Measurements from ENCODE around the gene CAMSAP3. TPM values are rescaled to one million over a fixed set of nuclear protein-coding genes. Genes with fewer than 3 reads are reported as not detected.
A peak's percentile ranks its signal among the peaks of the same experiment; 100 is the strongest.

Gene CAMSAP3
- polyA plus RNA-seq, 1 of the 3 experiments (the other 2 are of a cell fraction): 0.08 TPM

GRCh38 chr19:7637374-7638256 is 42.0 kb downstream of the CAMSAP3 start:
- TF ChIP-seq GATA2 (CRISPR knock-in tag; IDR thresholded peaks at IDR 0.05) (no peak), USF2 (IDR thresholded peaks at IDR 0.05; ENCODE audit: borderline replicate concordance, low read depth, low read length) (no peak), FOSL2 (IDR thresholded peaks at IDR 0.05; ENCODE audit: borderline replicate concordance, low read depth) (no peak)
- Histone ChIP-seq H2AFZ (ENCODE audit: low read depth) (no peak overlapping the region), H3K4me3 (ENCODE audit: low read depth in 2 of 2, low read length in 1 of 2) (peak overlapping the region in 1 of 2 experiments; percentile 21; a peak in 1 of 4 replicates), H3K9me3 (no peaks in the 10 kb centered on the region), H3K27ac (ENCODE audit: low read depth in 2 of 2, low read length in 1 of 2) (no peak overlapping the region), H4K20me1 (ENCODE audit: insufficient read depth) (no peaks in the 10 kb centered on the region), H3K36me3 (replicated peaks in 1 of 2; ENCODE audit: control insufficient read depth in 1 of 2, insufficient read depth in 2 of 2, low read length in 1 of 2) (no peaks in the 10 kb centered on the region), H3K9ac (no peak overlapping the region), H3K9me2 (no peaks in the 10 kb centered on the region), H3K4me2 (no peak overlapping the region), H3F3A (replicated peaks; ENCODE audit: insufficient read depth) (peaks cover 4% of the 10 kb centered on the region), H3K79me2 (ENCODE audit: insufficient read depth) (no peaks in the 10 kb centered on the region), H3K27me3 (ENCODE audit: insufficient read depth) (peaks cover 37% of the 10 kb centered on the region), H3K4me1 (ENCODE audit: control insufficient read depth in 1 of 2, insufficient read depth in 2 of 2, low read depth in 1 of 2, low read length in 1 of 2) (peaks cover 0 to 4% of the 10 kb centered on the region in 2 experiments; a peak in 1 of 4 replicates)
- no peak for DNase-seq
- ChIA-PET POLR2A (no interaction called here), CTCF (interaction anchor here (1.2 to 2.7 kb wide), 4 partner anchors 14 to 162 kb away, joined by 3 to 14 read pairs (median 8); partner anchors contain the start of gene TRAPPC5)
- WGBS (ENCODE audit: low lambda C conversion rate): 37% methylated on average over 12 of the region's 30 CpGs

GRCh38 chr19:7638802-7639465 is 43.3 kb downstream of the CAMSAP3 start:
- no peaks in the 10 kb centered on the region for H4K20me1 ChIP-seq (ENCODE audit: insufficient read depth)
- peaks cover 4% of the 10 kb centered on the region for H3F3A ChIP-seq (replicated peaks; ENCODE audit: insufficient read depth)
- POLR2A ChIA-PET: no interaction called here
- H3K9me3 ChIP-seq: no peaks in the 10 kb centered on the region
- H3K9ac ChIP-seq: no peak overlapping the region
- no peak for DNase-seq
- H3K36me3 ChIP-seq (replicated peaks in 1 of 2; ENCODE audit: control insufficient read depth in 1 of 2, insufficient read depth in 2 of 2, low read length in 1 of 2): no peaks in the 10 kb centered on the region
- no peak overlapping the region for H3K4me2 ChIP-seq
- no peak overlapping the region for H2AFZ ChIP-seq (ENCODE audit: low read depth)
- peaks cover 37% of the 10 kb centered on the region for H3K27me3 ChIP-seq (ENCODE audit: insufficient read depth)
- no peaks in the 10 kb centered on the region for H3K79me2 ChIP-seq (ENCODE audit: insufficient read depth)
- peaks cover 0 to 4% of the 10 kb centered on the region in 2 experiments; a peak in 1 of 4 replicates for H3K4me1 ChIP-seq (ENCODE audit: control insufficient read depth in 1 of 2, insufficient read depth in 2 of 2, low read depth in 1 of 2, low read length in 1 of 2)
- H3K27ac ChIP-seq (ENCODE audit: low read depth in 2 of 2, low read length in 1 of 2): no peak overlapping the region
- TF ChIP-seq GATA2 (CRISPR knock-in tag; IDR thresholded peaks at IDR 0.05): no peak
- TF ChIP-seq MEF2A (IDR thresholded peaks at IDR 0.05; ENCODE audit: borderline replicate concordance, low read depth): no peak
- no peak for TF ChIP-seq USF1 (IDR thresholded peaks at IDR 0.05; ENCODE audit: borderline replicate concordance, low read depth)
- no peak for TF ChIP-seq RFX5 (IDR thresholded peaks at IDR 0.05; ENCODE audit: low read length)
- no peak for TF ChIP-seq USF2 (IDR thresholded peaks at IDR 0.05; ENCODE audit: borderline replicate concordance, low read depth, low read length)
- TF ChIP-seq TAF1 (IDR thresholded peaks at IDR 0.05; ENCODE audit: borderline replicate concordance, low read depth, low read length): no peak
- TF ChIP-seq TEAD4 (IDR thresholded peaks at IDR 0.05; ENCODE audit: borderline replicate concordance, insufficient read depth): no peak
- TF ChIP-seq RCOR1 (IDR thresholded peaks at IDR 0.05; ENCODE audit: low read length): no peak
- TF ChIP-seq EP300 (IDR thresholded peaks at IDR 0.05; ENCODE audit: borderline replicate concordance in 1 of 2, low read depth in 1 of 2, low read length in 1 of 2): no peak
- H3K4me3 ChIP-seq (ENCODE audit: low read depth in 2 of 2, low read length in 1 of 2): no peak overlapping the region
- no peaks in the 10 kb centered on the region for H3K9me2 ChIP-seq
- WGBS (ENCODE audit: low lambda C conversion rate): 12% methylated on average over 11 of the region's 12 CpGs
- CTCF ChIA-PET: interaction anchor here (1.1 to 2.7 kb wide), 4 partner anchors 13 to 160 kb away, joined by 3 to 14 read pairs (median 4); partner anchors contain the start of gene TRAPPC5

All from SK-N-SH (cell line).